Measurements from ENCODE around the gene CRACR2A. TPM values are rescaled to one million over a fixed set of nuclear protein-coding genes. Genes with fewer than 3 reads are reported as not detected.

Gene CRACR2A, protein sequence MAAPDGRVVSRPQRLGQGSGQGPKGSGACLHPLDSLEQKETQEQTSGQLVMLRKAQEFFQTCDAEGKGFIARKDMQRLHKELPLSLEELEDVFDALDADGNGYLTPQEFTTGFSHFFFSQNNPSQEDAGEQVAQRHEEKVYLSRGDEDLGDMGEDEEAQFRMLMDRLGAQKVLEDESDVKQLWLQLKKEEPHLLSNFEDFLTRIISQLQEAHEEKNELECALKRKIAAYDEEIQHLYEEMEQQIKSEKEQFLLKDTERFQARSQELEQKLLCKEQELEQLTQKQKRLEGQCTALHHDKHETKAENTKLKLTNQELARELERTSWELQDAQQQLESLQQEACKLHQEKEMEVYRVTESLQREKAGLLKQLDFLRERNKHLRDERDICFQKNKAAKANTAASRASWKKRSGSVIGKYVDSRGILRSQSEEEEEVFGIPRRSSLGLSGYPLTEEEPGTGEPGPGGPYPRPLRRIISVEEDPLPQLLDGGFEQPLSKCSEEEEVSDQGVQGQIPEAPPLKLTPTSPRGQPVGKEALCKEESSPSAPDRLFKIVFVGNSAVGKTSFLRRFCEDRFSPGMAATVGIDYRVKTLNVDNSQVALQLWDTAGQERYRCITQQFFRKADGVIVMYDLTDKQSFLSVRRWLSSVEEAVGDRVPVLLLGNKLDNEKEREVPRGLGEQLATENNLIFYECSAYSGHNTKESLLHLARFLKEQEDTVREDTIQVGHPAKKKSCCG
- 3.6 and 4.3 TPM in 2 replicates for total RNA-seq

DNA sequence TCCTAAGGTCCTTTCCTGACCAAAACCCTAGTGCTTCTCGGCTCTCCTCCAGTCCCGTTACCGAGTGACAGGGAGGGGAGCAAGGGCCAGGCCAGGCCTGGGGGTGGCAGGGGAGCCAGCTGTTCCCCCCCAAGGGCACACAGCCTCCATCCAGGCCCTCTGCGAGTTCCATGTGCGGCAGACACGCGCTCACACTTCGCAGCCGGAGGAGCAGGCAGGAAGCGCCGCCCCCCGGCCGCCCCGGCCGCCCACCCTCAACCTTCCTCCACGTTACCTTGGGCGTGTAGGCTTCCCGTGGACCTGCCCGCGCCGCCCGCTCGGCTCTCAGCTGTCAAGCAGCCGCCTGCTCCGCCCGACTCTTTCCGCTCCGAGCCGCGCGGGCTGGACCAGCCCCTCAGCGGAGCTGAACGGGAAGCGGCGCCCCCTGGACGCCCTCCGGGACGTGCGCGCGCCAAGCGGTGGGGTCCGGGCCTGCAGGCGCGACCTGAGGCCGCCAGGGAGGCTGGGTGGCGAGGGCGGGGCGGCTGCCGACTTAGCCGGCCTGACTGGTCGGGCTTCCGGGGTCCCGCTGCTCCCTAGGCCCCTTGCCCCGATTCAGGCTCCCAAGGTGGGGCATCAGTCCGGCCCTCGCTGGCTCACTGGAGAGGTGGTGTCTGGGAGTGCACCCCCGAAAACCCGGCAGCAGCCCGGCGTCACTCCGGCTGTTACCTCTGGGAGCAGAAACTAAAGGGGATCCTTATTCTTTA, at the start of gene CRACR2A:
Gene CRACR2A, minus strand, starts transcription at position 369 of the 746 bp plus-strand sequence. CDS start 56,110 bp downstream, outside the sequence.

Small RNA genes lying within 50 kb of the gene (small RNA-seq; reads per million reads assigned to genes)
- gene RNU6-174P: not detected

Other genes with a start within 250 kb of the CRACR2A start
- gene PARP11, start 120.3 kb upstream of the CRACR2A start, total RNA-seq: 8.6 and 10.7 TPM in 2 replicates

Data from articular chondrocyte of knee joint (primary cell).